Stomach (tissue), 4 donors: ENCODE data around the gene CIDEB.

ENCODE experiments used
- POLR2A ChIP-seq, 4 donors: fragments of 450-650 bp; IDR thresholded peaks; one replicate each; pipeline ENCODE4 v1.6.1; 2016; ENCODE audit warnings: antibody characterized with exemption in 4 of 4, control low read depth in 2 of 4, mild to moderate bottlenecking in 1 of 4, moderate library complexity in 1 of 4
- TF ChIP-seq, protein P1 (sequence below), 7 experiments: fragments of 450-650 bp in 4 of 7; fragments of 200-600 bp in 3 of 7; sonication (generic) in 3 of 7; IDR thresholded peaks; one replicate each; pipeline ENCODE4 v1.5.1; 2016 to 2019; ENCODE audit warnings: antibody characterized with exemption in 7 of 7, control low read depth in 2 of 7, mild to moderate bottlenecking in 1 of 7

DNA sequence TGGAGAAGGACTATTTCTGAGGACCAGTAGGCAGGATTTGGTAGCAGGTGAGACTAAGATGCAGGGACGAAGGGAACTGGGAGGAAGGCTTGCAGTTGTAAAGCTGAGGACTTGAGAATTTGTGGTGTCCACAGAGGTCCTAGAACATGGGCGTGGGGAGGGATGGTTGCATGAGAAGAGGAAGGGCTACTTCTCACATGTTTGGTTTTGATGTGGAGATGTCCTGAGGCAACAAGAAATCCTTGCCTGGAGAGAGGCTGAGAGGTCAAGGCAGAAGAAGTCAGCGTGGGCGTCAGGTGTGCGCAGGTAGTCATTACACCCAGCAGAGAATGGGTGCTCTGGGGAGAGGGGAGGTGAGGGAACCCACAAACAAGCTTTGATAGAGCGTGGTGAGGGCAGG lies 30.7 kb downstream of the CIDEB start:
- TF ChIP-seq POLR2A (IDR thresholded peaks at IDR 0.05), result no peak
- TF ChIP-seq, protein P1, sequence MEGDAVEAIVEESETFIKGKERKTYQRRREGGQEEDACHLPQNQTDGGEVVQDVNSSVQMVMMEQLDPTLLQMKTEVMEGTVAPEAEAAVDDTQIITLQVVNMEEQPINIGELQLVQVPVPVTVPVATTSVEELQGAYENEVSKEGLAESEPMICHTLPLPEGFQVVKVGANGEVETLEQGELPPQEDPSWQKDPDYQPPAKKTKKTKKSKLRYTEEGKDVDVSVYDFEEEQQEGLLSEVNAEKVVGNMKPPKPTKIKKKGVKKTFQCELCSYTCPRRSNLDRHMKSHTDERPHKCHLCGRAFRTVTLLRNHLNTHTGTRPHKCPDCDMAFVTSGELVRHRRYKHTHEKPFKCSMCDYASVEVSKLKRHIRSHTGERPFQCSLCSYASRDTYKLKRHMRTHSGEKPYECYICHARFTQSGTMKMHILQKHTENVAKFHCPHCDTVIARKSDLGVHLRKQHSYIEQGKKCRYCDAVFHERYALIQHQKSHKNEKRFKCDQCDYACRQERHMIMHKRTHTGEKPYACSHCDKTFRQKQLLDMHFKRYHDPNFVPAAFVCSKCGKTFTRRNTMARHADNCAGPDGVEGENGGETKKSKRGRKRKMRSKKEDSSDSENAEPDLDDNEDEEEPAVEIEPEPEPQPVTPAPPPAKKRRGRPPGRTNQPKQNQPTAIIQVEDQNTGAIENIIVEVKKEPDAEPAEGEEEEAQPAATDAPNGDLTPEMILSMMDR (IDR thresholded peaks at IDR 0.05), result no peak
